IMR-90 (cell line): ENCODE data around the gene CCNO. TPM values are rescaled to one million over a fixed set of nuclear protein-coding genes. Genes with fewer than 3 reads are reported as not detected.

ENCODE experiments used
- ATAC-seq: fragments of 200-7000 bp; cut with Tn5 transposase; 2 replicates; pipeline ENCODE4 v1.9.1; 2020; ENCODE audit warnings: low read depth, mild to moderate bottlenecking, moderate library complexity
- BruUV-seq: library from RNA; stranded (reverse); fragments of 400-500 nt; replicated peaks from 2 replicates; lab custom pipeline; 2021; lab: Mats Ljungman, UMichigan
- CTCF ChIA-PET: fragments of 300-600 bp; formaldehyde crosslinking; extraction: SDS; loops from one replicate; lab custom pipeline; 2021; ENCODE audit warnings: antibody characterized with exemption; lab: Yijun Ruan, JAX
- POLR2A ChIA-PET: fragments of 300-600 bp; sonication (Branson Sonifier 250); formaldehyde crosslinking; loops from one replicate; lab custom pipeline; 2022; ENCODE audit warnings: antibody characterized with exemption; ENCODE audit not compliant: unreplicated experiment; lab: Charles Lee
- DNase-seq: peaks from one replicate; pipeline ENCODE4 v3.0.0; 2013
- H2AFZ ChIP-seq: replicated peaks from 2 replicates; pipeline ENCODE3; 2013; ENCODE audit warnings: low read length, mild to moderate bottlenecking; ENCODE audit not compliant: poor library complexity
- H2AK5ac ChIP-seq: 2 replicates; pipeline ENCODE4 v1.6.1; 2013; ENCODE audit warnings: low read depth, low read length, inconsistent platforms
- H2AK9ac ChIP-seq: replicated peaks from 2 replicates; pipeline ENCODE3; 2013; ENCODE audit warnings: mild to moderate bottlenecking, low read depth, low read length, moderate library complexity; ENCODE audit not compliant: poor library complexity
- H2BK120ac ChIP-seq: 2 replicates; pipeline ENCODE4 v1.6.1; 2013; ENCODE audit warnings: low read depth, low read length, inconsistent platforms
- H2BK15ac ChIP-seq: 3 replicates; pipeline ENCODE4 v1.6.1; 2013; ENCODE audit warnings: low read depth, low read length, inconsistent platforms
- H2BK20ac ChIP-seq: 2 replicates; pipeline ENCODE4 v1.6.1; 2013; ENCODE audit warnings: low read depth, mild to moderate bottlenecking, inconsistent platforms, low read length, moderate library complexity
- H2BK5ac ChIP-seq: 2 replicates; pipeline ENCODE4 v1.6.1; 2013; ENCODE audit warnings: mild to moderate bottlenecking, low read depth, low read length, inconsistent platforms; ENCODE audit not compliant: poor library complexity, severe bottlenecking
- H3K14ac ChIP-seq: replicated peaks from 2 replicates; pipeline ENCODE4 v1.6.1; 2013; ENCODE audit warnings: low read depth, low read length, inconsistent platforms
- H3K18ac ChIP-seq: 2 replicates; pipeline ENCODE4 v1.6.1; 2013; ENCODE audit warnings: low read depth, low read length, control low read depth
- H3K23ac ChIP-seq: 2 replicates; pipeline ENCODE4 v1.6.1; 2013; ENCODE audit warnings: low read depth, low read length, inconsistent platforms
- H3K27ac ChIP-seq: 2 replicates; pipeline ENCODE4 v1.5.1; 2013; ENCODE audit warnings: mild to moderate bottlenecking, control low read depth, low read length; ENCODE audit not compliant: insufficient read depth
- H3K27me3 ChIP-seq: 2 replicates; pipeline ENCODE4 v1.6.1; 2013; ENCODE audit warnings: low read length; ENCODE audit not compliant: control insufficient read depth, insufficient read depth
- H3K36me3 ChIP-seq: 2 replicates; pipeline ENCODE4 v1.6.1; 2013; ENCODE audit warnings: low read length, mixed read lengths; ENCODE audit not compliant: control insufficient read depth, insufficient read depth
- H3K4ac ChIP-seq: 2 replicates; pipeline ENCODE4 v1.6.1; 2013; ENCODE audit warnings: low read depth, low read length, inconsistent platforms
- H3K4me1 ChIP-seq: 2 replicates; pipeline ENCODE4 v1.6.1; 2013; ENCODE audit warnings: low read length, mixed read lengths; ENCODE audit not compliant: control insufficient read depth, insufficient read depth
- H3K4me2 ChIP-seq: 2 replicates; pipeline ENCODE4 v1.6.1; 2013; ENCODE audit warnings: low read depth, mild to moderate bottlenecking, control low read depth, low read length, moderate library complexity
- H3K4me3 ChIP-seq: 2 replicates; pipeline ENCODE4 v1.5.1; 2013; ENCODE audit warnings: low read depth, mild to moderate bottlenecking, control low read depth, low read length, moderate library complexity; ENCODE audit not compliant: insufficient read depth
- H3K56ac ChIP-seq: 2 replicates; pipeline ENCODE4 v1.6.1; 2013; ENCODE audit warnings: low read length, inconsistent platforms; ENCODE audit not compliant: insufficient read depth; ENCODE audit errors: extremely low read depth
- H3K79me1 ChIP-seq, 2 experiments: 2 replicates each; pipeline ENCODE4 v1.6.1; 2013; ENCODE audit warnings: low read length in 2 of 2, inconsistent platforms in 1 of 2, low read depth in 1 of 2
- H3K9ac ChIP-seq: 2 replicates; pipeline ENCODE4 v1.6.1; 2013; ENCODE audit warnings: low read depth, low read length, control low read depth
- H3K9me1 ChIP-seq: 2 replicates; pipeline ENCODE4 v1.6.1; 2013; ENCODE audit warnings: low read length, inconsistent platforms; ENCODE audit not compliant: insufficient read depth
- H3K9me3 ChIP-seq: 2 replicates; pipeline ENCODE4 v1.6.1; 2013; ENCODE audit warnings: low read length; ENCODE audit not compliant: control insufficient read depth, insufficient read depth
- H4K20me1 ChIP-seq: 2 replicates; pipeline ENCODE4 v1.6.1; 2013; ENCODE audit warnings: low read length, inconsistent platforms; ENCODE audit not compliant: insufficient read depth
- H4K5ac ChIP-seq: 2 replicates; pipeline ENCODE4 v1.6.1; 2013; ENCODE audit warnings: mild to moderate bottlenecking, low read depth, low read length, control low read depth
- H4K8ac ChIP-seq, 2 experiments: 2 replicates each; pipeline ENCODE4 v1.6.1; 2013; ENCODE audit warnings: low read depth in 2 of 2, low read length in 2 of 2, control low read depth in 1 of 2, inconsistent platforms in 1 of 2
- H4K91ac ChIP-seq: 2 replicates; pipeline ENCODE4 v1.6.1; 2013; ENCODE audit warnings: low read depth, low read length, inconsistent platforms; ENCODE audit not compliant: insufficient read depth
- CEBPB ChIP-seq: IDR thresholded peaks from 2 replicates; pipeline ENCODE4 v1.6.1; 2012; ENCODE audit warnings: low read depth, low read length, improper control_type of control experiment
- ELK1 ChIP-seq: fragments of 150-350 bp; IDR thresholded peaks from 2 replicates; pipeline ENCODE4 v1.6.1; 2016; ENCODE audit warnings: low read depth, mild to moderate bottlenecking, low read length, moderate library complexity, borderline replicate concordance
- MAZ ChIP-seq: IDR thresholded peaks from 2 replicates; pipeline ENCODE4 v1.6.1; 2012; ENCODE audit warnings: low read depth, mild to moderate bottlenecking, low read length, improper control_type of control experiment, moderate library complexity, borderline replicate concordance
- RAD21 ChIP-seq: IDR thresholded peaks from 2 replicates; pipeline ENCODE4 v1.6.1; 2012; ENCODE audit warnings: low read length, improper control_type of control experiment
- SMC3 ChIP-seq: fragments of 150-350 bp; IDR thresholded peaks from 2 replicates; pipeline ENCODE4 v1.6.1; 2016; ENCODE audit warnings: low read depth, mild to moderate bottlenecking, antibody characterized with exemption, low read length, moderate library complexity
- USF2 ChIP-seq: fragments of 150-350 bp; IDR thresholded peaks from 2 replicates; pipeline ENCODE4 v1.6.1; 2017; ENCODE audit warnings: mild to moderate bottlenecking, antibody characterized with exemption, low read length, low read depth
- WGBS, 2 experiments: methylation state at CpG; one replicate each; pipeline versions ENCODE4 v1.1.5 to v1.1.7; 2013; ENCODE audit warnings: missing lambda C conversion rate in 2 of 2; ENCODE audit not compliant: insufficient read length in 1 of 2; ENCODE audit errors: extremely low coverage in 2 of 2; 5-methylcytosine and 5-hydroxymethylcytosine counted together
- dilution Hi-C: fragments of 300-500 bp; cut with HindIII; formaldehyde crosslinking; loops from one replicate; pipeline ENCODE4 v1.14.3; 2018; ENCODE audit warnings: low sequenced_read_pairs; ENCODE audit not compliant: unreplicated experiment
- in situ Hi-C: fragments of 300-500 bp; cut with MboI; formaldehyde crosslinking; loops from 3 replicates; pipeline ENCODE4 v1.14.3; 2019; ENCODE audit warnings: low sequenced_read_pairs, inconsistent platforms, mixed read lengths
- intact Hi-C: fragments of 100-400 bp; cut with micrococcal nuclease; formaldehyde crosslinking; loops from 2 replicates; pipeline ENCODE4 v1.10.0; 2022
- polyA plus RNA-seq, 3 experiments: library from polyadenylated mRNA; depleted of rRNA; stranded (reverse); fragments of >200 nt; gene quantifications; 2 replicates each; pipeline ENCODE4 v1.2.3, GENCODE V29; 2012; ENCODE audit warnings: low replicate concordance in 1 of 3
- total RNA-seq: library from RNA; depleted of rRNA; stranded (reverse); fragments of >200 nt; gene quantifications from 2 replicates; pipeline ENCODE4 v1.2.3, GENCODE V29; 2012

Gene CCNO
- total and polyA plus RNA-seq, 2 of the 4 experiments (the other 2 are of a cell fraction) = 0.09 TPM; not detected in 1

GRCh38 chr5:55188656-55189540 is 44.5 kb downstream of the CCNO start:
- Histone ChIP-seq H3K79me1 (no peaks in the 10 kb centered on the region), H3K27ac (no peak overlapping the region), H2AK9ac (no peak overlapping the region), H4K8ac (no peak overlapping the region), H3K27me3 (peaks cover 49% of the 10 kb centered on the region), H4K20me1 (no peaks in the 10 kb centered on the region), H3K4me2 (no peak overlapping the region), H3K36me3 (no peaks in the 10 kb centered on the region), H3K14ac (no peak overlapping the region), H4K5ac (no peak overlapping the region), H3K23ac (no peak overlapping the region), H3K56ac (no peak overlapping the region), H2BK15ac (no peak overlapping the region), H3K9ac (no peak overlapping the region), H4K91ac (no peak overlapping the region), H3K18ac (no peak overlapping the region), H2BK5ac (no peak overlapping the region), H3K9me1 (no peaks in the 10 kb centered on the region), H2BK120ac (no peak overlapping the region), H3K9me3 (0 out of 2 replicates have a peak, but pooled peaks cover 2% of the 10 kb centered on the region), H2BK20ac (no peak overlapping the region), H3K4ac (no peak overlapping the region), H2AK5ac (no peak overlapping the region), H3K4me1 (no peaks in the 10 kb centered on the region), H3K4me3 (no peak overlapping the region), H2AFZ (no peak overlapping the region)
- ChIA-PET CTCF (interaction anchor here (0.5 kb wide), 1 partner anchor 207 kb away, joined by 3 read pairs; no protein-coding TSS in a partner anchor), POLR2A (interaction anchor here (0.6 kb wide), 1 partner anchor 12 kb away, joined by 3 read pairs; no protein-coding TSS in a partner anchor)
- dilution Hi-C loops (no loop called here), intact Hi-C loops (no loop called here), in situ Hi-C loops (no loop called here)
- no peak for DNase-seq
- no TSS peak for BruUV-seq
- WGBS, 2 experiments = 100% methylated on average over 1 of the region's 6 CpGs; no CpG with 5 or more reads in 1 of the 2 experiments
- no peak for ATAC-seq
- TF ChIP-seq CEBPB (no peak), USF2 (no peak), SMC3 (no peak), ELK1 (no peak), MAZ (no peak), RAD21 (no peak)
